HG03025 (cell line): ENCODE results near the gene TMC1.

ENCODE experiments used
- ATAC-seq: cut with Tn5 transposase; IDR thresholded peaks from one replicate; pipeline ENCODE4 v1.9.1; 2021; ENCODE audit warnings: mild to moderate bottlenecking, moderate library complexity; ENCODE audit not compliant: unreplicated experiment, low FRiP score

The TMC1 gene

GRCh38 chr9:72565535-72565934, 44.1 kb downstream of the TMC1 start:
- no peak for ATAC-seq

GRCh38 chr9:72574156-72574810, 52.9 kb downstream of the TMC1 start:
- no peak for ATAC-seq

GRCh38 chr9:72575666-72576065, 54.3 kb downstream of the TMC1 start:
- no peak for ATAC-seq

- no peak for ATAC-seq
Observed at GRCh38 chr9:72576087-72576486, 54.7 kb downstream of the TMC1 start.

- ATAC-seq: no peak
Observed at GRCh38 chr9:72577212-72577753, 55.9 kb downstream of the TMC1 start.

GRCh38 chr9:72579190-72579589, 57.8 kb downstream of the TMC1 start:
- ATAC-seq: no peak

- ATAC-seq: no peak
Observed at GRCh38 chr9:72579880-72580550, 58.6 kb downstream of the TMC1 start.

GRCh38 chr9:72581694-72582093, 60.3 kb downstream of the TMC1 start:
- no peak for ATAC-seq

GRCh38 chr9:72583370-72583769, 62.0 kb downstream of the TMC1 start:
- no peak for ATAC-seq

- no peak for ATAC-seq
Observed at GRCh38 chr9:72586388-72587130, 65.2 kb downstream of the TMC1 start.

GRCh38 chr9:72588336-72588735, 66.9 kb downstream of the TMC1 start:
- ATAC-seq: no peak

GRCh38 chr9:72589667-72590521, 68.5 kb downstream of the TMC1 start:
- no peak for ATAC-seq

GRCh38 chr9:72590824-72591223, 69.4 kb downstream of the TMC1 start:
- ATAC-seq: no peak

GRCh38 chr9:72592502-72593403, 71.3 kb downstream of the TMC1 start:
- ATAC-seq: no peak

- no peak for ATAC-seq
Observed at GRCh38 chr9:72596451-72597180, 75.2 kb downstream of the TMC1 start.

- no peak for ATAC-seq
Observed at GRCh38 chr9:72597181-72597517, 75.7 kb downstream of the TMC1 start.

- ATAC-seq: no peak
Observed at GRCh38 chr9:72597601-72598000, 76.2 kb downstream of the TMC1 start.

- no peak for ATAC-seq
Observed at GRCh38 chr9:72598639-72599038, 77.2 kb downstream of the TMC1 start.
